ENCODE data around the gene EHD4.

Gene EHD4

DNA sequence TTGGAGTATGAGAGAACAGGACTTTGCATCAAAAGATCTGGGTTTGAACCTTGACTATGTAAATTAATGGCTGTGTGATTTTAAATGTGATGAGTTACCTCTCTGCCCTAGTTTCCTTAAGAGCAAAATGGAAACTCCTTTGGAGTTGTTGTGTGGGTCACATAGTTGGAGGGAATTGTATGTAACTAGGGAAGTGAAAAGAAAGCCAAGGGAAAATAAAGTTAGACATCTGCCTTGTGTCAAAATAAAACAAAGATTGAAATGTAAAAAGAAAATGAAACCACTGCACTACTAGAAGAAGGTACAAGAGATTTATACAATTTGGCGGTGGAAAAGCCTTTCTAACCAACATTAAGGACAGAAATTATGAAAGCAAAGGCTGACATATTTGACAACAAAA, 1.7 kb upstream of the EHD4 start:
- H2AFZ ChIP-seq (ENCODE audit: low read length) = no peak overlapping the region
- no peaks in the 10 kb centered on the region for H3K36me3 ChIP-seq (ENCODE audit: insufficient read depth, low read length)
- H3K79me2 ChIP-seq (ENCODE audit: insufficient read depth, low read length) = no peaks in the 10 kb centered on the region
- H3K4me2 ChIP-seq (ENCODE audit: low read length) = no peak overlapping the region
- 0 out of 2 replicates have a peak, but pooled peaks cover 4% of the 10 kb centered on the region for H3K27me3 ChIP-seq (ENCODE audit: insufficient read depth, low read length)
- no peak overlapping the region for H3K9ac ChIP-seq (ENCODE audit: low read length)
- TF ChIP-seq, protein P1, sequence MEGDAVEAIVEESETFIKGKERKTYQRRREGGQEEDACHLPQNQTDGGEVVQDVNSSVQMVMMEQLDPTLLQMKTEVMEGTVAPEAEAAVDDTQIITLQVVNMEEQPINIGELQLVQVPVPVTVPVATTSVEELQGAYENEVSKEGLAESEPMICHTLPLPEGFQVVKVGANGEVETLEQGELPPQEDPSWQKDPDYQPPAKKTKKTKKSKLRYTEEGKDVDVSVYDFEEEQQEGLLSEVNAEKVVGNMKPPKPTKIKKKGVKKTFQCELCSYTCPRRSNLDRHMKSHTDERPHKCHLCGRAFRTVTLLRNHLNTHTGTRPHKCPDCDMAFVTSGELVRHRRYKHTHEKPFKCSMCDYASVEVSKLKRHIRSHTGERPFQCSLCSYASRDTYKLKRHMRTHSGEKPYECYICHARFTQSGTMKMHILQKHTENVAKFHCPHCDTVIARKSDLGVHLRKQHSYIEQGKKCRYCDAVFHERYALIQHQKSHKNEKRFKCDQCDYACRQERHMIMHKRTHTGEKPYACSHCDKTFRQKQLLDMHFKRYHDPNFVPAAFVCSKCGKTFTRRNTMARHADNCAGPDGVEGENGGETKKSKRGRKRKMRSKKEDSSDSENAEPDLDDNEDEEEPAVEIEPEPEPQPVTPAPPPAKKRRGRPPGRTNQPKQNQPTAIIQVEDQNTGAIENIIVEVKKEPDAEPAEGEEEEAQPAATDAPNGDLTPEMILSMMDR (IDR thresholded peaks at IDR 0.05; ENCODE audit: low read length) = no peak
- no peak for TF ChIP-seq EZH2 (IDR thresholded peaks at IDR 0.05; ENCODE audit: borderline replicate concordance, low read length)
- H3K4me3 ChIP-seq (ENCODE audit: low read depth, low read length, poor library complexity, severe bottlenecking) = no peak overlapping the region
- H3K27ac ChIP-seq (ENCODE audit: low read depth, low read length, poor library complexity, severe bottlenecking) = no peak overlapping the region
- H3K9me2 ChIP-seq (ENCODE audit: low read depth, low read length) = no peaks in the 10 kb centered on the region
- no peaks in the 10 kb centered on the region for H3K9me3 ChIP-seq (ENCODE audit: low read length)
- H3F3A ChIP-seq (ENCODE audit: insufficient read depth, low read length) = no peaks in the 10 kb centered on the region
- H4K20me1 ChIP-seq (ENCODE audit: insufficient read depth, low read length) = no peaks in the 10 kb centered on the region
- H3K4me1 ChIP-seq (ENCODE audit: insufficient read depth, low read length, severe bottlenecking) = peaks cover 28% of the 10 kb centered on the region

DNA sequence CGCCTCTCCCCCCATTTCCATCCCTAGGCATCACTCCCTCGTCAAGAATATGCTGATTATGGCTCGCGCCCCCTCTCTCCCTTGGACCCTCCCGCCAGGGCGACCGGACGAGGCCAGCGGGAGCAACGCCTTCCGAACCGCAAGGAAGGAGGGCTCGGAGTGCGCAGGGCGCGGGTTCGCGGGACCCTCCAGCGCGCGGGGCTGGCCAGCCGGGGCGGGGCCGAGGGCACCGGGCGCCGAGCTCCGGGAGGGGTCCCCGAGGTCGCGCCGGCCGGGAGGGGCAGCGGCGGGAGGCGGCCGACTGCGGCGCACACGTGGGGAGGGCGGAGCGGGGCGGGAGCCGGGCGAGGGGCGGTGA, 483 bp downstream of the EHD4 start:
- Histone ChIP-seq H3K9ac (ENCODE audit: low read length) (peak overlapping the region; percentile 66), H4K20me1 (ENCODE audit: insufficient read depth, low read length) (no peaks in the 10 kb centered on the region), H3K79me2 (ENCODE audit: insufficient read depth, low read length) (no peaks in the 10 kb centered on the region), H3F3A (ENCODE audit: insufficient read depth, low read length) (no peaks in the 10 kb centered on the region), H3K4me2 (ENCODE audit: low read length) (peak overlapping the region; percentile 77), H3K4me1 (ENCODE audit: insufficient read depth, low read length, severe bottlenecking) (peaks cover 36% of the 10 kb centered on the region), H3K4me3 (ENCODE audit: low read depth, low read length, poor library complexity, severe bottlenecking) (peak overlapping the region; percentile 75), H3K9me2 (ENCODE audit: low read depth, low read length) (no peaks in the 10 kb centered on the region), H3K27ac (ENCODE audit: low read depth, low read length, poor library complexity, severe bottlenecking) (peak overlapping the region; percentile 30), H3K27me3 (ENCODE audit: insufficient read depth, low read length) (0 out of 2 replicates have a peak, but pooled peaks cover 4% of the 10 kb centered on the region), H3K9me3 (ENCODE audit: low read length) (no peaks in the 10 kb centered on the region), H3K36me3 (ENCODE audit: insufficient read depth, low read length) (no peaks in the 10 kb centered on the region), H2AFZ (ENCODE audit: low read length) (no peak overlapping the region)
- no peak for TF ChIP-seq EZH2 (IDR thresholded peaks at IDR 0.05; ENCODE audit: borderline replicate concordance, low read length)
- TF ChIP-seq, protein P1 (IDR thresholded peaks at IDR 0.05; ENCODE audit: low read length) = no peak

DNA sequence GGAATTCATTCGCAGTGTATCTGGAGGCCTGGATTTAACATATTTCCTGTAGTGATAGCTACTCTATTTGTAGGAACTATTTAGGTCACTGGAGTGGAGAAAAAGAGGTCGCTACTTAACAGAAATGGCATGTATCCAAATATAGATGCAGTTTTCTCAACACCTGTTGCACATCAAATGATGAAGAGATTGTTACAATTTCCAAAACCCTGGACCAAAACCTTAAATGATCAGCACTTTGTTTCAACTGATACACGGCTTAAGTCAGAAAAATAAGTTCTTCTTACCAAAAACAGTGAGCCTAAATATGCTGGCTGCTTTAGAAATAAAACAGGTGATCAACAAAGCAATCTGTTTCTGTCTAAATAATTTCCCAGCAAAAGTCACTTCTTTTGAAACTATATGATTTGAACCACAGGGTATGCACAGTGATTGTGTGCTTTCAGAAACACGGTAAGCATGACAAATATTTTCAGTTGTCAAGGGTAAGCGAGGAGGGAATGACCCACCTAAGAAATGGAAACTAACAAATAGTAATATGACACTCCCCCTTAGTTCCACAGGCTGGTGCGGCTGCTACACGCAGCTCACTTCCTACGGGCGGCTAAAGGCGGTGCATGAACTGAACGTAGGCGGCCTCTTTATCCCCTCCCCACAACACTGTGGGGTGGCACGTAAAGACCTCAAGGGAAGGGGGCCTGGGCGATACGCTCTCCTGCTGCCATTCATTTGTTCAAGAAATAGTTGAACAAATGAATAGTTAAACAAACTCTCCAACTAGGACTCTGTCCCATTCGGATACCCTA, 1.1 kb downstream of the EHD4 start:
- H3K9me2 ChIP-seq (ENCODE audit: low read depth, low read length) = no peaks in the 10 kb centered on the region
- peak overlapping the region; percentile 30 for H3K27ac ChIP-seq (ENCODE audit: low read depth, low read length, poor library complexity, severe bottlenecking)
- TF ChIP-seq, protein P1 (IDR thresholded peaks at IDR 0.05; ENCODE audit: low read length) = no peak
- no peak for TF ChIP-seq EZH2 (IDR thresholded peaks at IDR 0.05; ENCODE audit: borderline replicate concordance, low read length)
- 0 out of 2 replicates have a peak, but pooled peaks cover 4% of the 10 kb centered on the region for H3K27me3 ChIP-seq (ENCODE audit: insufficient read depth, low read length)
- no peaks in the 10 kb centered on the region for H3K79me2 ChIP-seq (ENCODE audit: insufficient read depth, low read length)
- H3K9me3 ChIP-seq (ENCODE audit: low read length) = no peaks in the 10 kb centered on the region
- H3K36me3 ChIP-seq (ENCODE audit: insufficient read depth, low read length) = no peaks in the 10 kb centered on the region
- H4K20me1 ChIP-seq (ENCODE audit: insufficient read depth, low read length) = no peaks in the 10 kb centered on the region
- H3K4me3 ChIP-seq (ENCODE audit: low read depth, low read length, poor library complexity, severe bottlenecking) = peak overlapping the region; percentile 75
- H3F3A ChIP-seq (ENCODE audit: insufficient read depth, low read length) = no peaks in the 10 kb centered on the region
- H3K4me1 ChIP-seq (ENCODE audit: insufficient read depth, low read length, severe bottlenecking) = peaks cover 36% of the 10 kb centered on the region
- peak overlapping the region; percentile 66; the same call in 1 of the 2 replicates for H3K9ac ChIP-seq (ENCODE audit: low read length)
- H2AFZ ChIP-seq (ENCODE audit: low read length) = no peak overlapping the region
- H3K4me2 ChIP-seq (ENCODE audit: low read length) = peak overlapping the region; percentile 77
